ENCODE results near the gene PTPRG. TPM values are rescaled to one million over a fixed set of nuclear protein-coding genes. Genes with fewer than 3 reads are reported as not detected.

The PTPRG gene
- total and polyA plus RNA-seq, 2 donors, result 22.7 to 95.3 TPM

DNA sequence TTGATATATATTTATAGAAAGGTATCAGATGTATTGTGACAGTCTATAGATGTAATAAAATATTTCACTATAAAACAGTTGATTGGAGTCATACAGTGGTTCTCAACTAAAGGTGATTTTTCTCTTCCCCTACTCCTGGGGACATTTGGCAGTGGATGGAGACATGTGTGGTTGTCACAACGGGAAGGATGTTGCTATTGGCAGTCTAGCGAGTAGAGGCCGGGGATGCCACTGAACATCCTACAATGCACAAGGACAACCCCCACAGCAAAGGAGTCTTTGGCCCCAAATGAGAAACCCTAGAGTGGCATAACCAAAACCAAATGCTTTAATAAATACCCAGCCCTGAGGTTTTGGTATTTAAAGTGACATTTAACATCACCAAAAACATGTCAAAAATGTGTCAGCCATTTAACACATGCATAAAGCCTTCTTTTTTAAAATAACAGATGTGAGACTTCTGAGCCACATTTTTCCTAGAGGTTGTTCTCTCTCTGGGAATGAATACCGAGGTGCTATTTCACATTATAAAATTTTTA, 367.5 kb downstream of the PTPRG start:
- 85% methylated on average over 4 of the region's 4 CpGs for WGBS
- no peak for DNase-seq (ENCODE audit: extremely low spot score)
- no peak overlapping the region for H3K27ac ChIP-seq (ENCODE audit: low read depth)
- H3K4me1 ChIP-seq (ENCODE audit: insufficient read depth), result no peaks in the 10 kb centered on the region
- H3K36me3 ChIP-seq (ENCODE audit: insufficient read depth), result no peaks in the 10 kb centered on the region
- H3K4me3 ChIP-seq (ENCODE audit: low read depth, low read length), result no peak overlapping the region

DNA sequence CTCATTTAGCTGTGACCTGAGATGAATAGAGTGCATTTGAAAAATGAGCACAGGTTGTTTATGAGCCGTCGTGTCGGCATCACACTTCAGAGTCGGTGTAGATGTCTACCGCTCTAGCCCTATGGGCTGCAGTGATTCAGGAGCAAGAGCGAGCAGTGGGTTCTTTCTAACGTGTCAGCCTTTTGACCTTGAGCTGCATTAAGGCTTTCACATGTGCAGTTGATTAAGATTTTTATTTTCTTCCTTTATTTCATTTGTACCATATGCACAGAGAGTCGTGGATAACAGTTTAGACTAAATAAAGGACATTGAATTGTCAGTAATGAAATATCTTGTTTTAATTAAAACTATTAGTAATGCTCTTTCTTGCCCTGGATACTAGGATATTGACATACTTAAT, 368.2 kb downstream of the PTPRG start:
- no peaks in the 10 kb centered on the region for H3K36me3 ChIP-seq (ENCODE audit: insufficient read depth)
- no peaks in the 10 kb centered on the region for H3K4me1 ChIP-seq (ENCODE audit: insufficient read depth)
- no peak overlapping the region for H3K27ac ChIP-seq (ENCODE audit: low read depth)
- no peak for DNase-seq (ENCODE audit: extremely low spot score)
- 94% methylated on average over 8 of the region's 8 CpGs for WGBS
- H3K4me3 ChIP-seq (ENCODE audit: low read depth, low read length), result no peak overlapping the region

DNA sequence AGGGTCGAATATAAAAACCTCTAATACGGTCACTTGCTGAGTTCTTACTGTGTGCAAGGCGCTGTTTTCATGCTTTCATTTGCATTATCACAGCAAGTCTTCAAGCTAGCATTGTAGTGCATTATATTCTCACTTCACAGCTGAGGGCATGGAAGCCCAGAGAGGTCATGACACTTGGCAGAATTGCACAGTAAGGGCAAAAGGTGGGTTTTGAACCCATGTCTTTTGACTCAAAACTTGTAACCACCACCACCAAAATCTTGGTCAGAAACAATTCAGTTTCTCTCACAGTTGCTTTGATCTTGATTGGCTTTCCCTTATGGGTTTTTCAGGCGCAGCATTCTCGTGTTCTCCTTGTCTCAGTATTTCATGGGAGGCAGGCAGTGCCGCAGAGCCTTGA, 371.1 kb downstream of the PTPRG start:
- no peak for DNase-seq (ENCODE audit: extremely low spot score)
- no peak overlapping the region for H3K27ac ChIP-seq (ENCODE audit: low read depth)
- no peaks in the 10 kb centered on the region for H3K36me3 ChIP-seq (ENCODE audit: insufficient read depth)
- 92% methylated on average over 6 of the region's 6 CpGs for WGBS
- H3K4me3 ChIP-seq (ENCODE audit: low read depth, low read length), result no peak overlapping the region
- no peaks in the 10 kb centered on the region for H3K4me1 ChIP-seq (ENCODE audit: insufficient read depth)

DNA sequence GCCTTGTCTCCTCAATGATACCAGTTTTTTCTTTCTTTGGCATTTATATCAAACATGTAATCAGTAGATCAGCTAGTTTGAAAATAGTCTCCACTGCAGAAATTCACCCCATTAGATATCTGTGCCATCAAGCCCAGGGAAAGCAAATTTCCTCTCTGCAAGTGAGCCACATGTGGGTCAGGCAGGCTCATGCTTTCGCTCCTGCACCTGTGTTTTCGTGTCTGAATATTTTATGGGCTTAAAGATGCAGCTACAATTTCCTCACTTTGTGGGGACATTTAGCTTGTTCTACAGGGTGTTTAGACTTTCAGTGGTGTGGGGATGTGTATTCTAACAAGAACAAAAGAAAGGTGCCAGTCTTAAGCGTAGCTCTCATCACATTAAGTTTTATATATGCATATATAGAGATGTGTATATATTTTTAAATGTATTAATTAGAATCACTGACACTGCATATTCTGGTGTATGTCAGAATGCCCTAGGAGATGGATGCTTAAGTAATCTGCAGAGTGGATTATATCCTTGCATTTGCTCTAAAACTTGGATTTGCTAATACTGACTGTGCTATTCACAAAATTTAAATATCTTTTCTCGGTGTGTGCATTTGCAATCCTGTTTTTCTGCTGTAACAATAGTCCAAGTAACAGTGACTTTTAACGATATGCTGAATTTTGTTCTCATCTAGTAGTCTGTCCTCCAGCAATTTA, 372.6 kb downstream of the PTPRG start:
- no peaks in the 10 kb centered on the region for H3K4me1 ChIP-seq (ENCODE audit: insufficient read depth)
- no peak overlapping the region for H3K4me3 ChIP-seq (ENCODE audit: low read depth, low read length)
- no peak overlapping the region for H3K27ac ChIP-seq (ENCODE audit: low read depth)
- DNase-seq (ENCODE audit: extremely low spot score), result no peak
- WGBS, result 90% methylated on average over 5 of the region's 5 CpGs
- no peaks in the 10 kb centered on the region for H3K36me3 ChIP-seq (ENCODE audit: insufficient read depth)

DNA sequence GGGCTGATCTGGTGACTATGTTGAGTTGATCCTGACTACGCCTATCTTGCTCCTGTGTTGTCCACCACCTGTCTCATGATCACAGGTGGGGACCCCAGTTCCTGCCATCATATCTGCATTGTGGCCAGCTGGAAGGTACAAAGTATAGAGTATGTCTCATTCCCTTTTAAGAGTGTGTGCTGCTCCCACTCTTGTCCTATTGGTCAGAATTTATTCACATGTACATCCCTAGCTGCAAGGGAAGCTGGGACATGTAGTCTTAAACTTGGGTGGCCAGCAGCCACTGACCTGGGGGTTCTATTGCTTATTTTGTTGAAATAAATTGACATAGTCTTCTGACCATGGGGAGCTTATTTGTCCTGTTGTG, 373.1 kb downstream of the PTPRG start:
- 98% methylated on average over 1 of the region's 1 CpG for WGBS
- H3K4me1 ChIP-seq (ENCODE audit: insufficient read depth), result no peaks in the 10 kb centered on the region
- no peak for DNase-seq (ENCODE audit: extremely low spot score)
- H3K4me3 ChIP-seq (ENCODE audit: low read depth, low read length), result no peak overlapping the region
- H3K36me3 ChIP-seq (ENCODE audit: insufficient read depth), result no peaks in the 10 kb centered on the region
- H3K27ac ChIP-seq (ENCODE audit: low read depth), result no peak overlapping the region

DNA sequence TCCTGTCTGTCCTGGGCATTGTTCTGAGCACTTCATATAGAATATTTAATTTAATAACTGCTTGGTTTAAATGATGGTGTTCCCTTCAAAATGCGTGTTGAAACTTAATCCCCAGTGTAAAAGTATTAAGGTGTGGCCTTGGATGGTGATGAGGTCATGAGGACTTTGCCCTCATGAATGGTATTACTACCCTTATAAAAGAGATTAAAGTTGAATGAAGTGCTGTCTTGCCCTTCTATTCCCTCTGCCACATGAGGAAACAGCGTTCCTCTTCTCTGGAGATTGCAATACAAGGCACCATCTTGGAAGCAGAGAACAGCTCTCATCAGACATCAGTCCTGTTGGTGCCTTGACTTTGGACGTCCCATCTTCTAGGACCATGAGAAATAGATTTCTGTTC, 374.4 kb downstream of the PTPRG start:
- Histone ChIP-seq H3K27ac (ENCODE audit: low read depth) (no peak overlapping the region), H3K4me1 (ENCODE audit: insufficient read depth) (no peaks in the 10 kb centered on the region), H3K36me3 (ENCODE audit: insufficient read depth) (no peaks in the 10 kb centered on the region), H3K4me3 (ENCODE audit: low read depth, low read length) (no peak overlapping the region)
- whole genome bisulfite sequencing, result 95% methylated on average over 3 of the region's 3 CpGs
- no peak for DNase-seq (ENCODE audit: extremely low spot score)

DNA sequence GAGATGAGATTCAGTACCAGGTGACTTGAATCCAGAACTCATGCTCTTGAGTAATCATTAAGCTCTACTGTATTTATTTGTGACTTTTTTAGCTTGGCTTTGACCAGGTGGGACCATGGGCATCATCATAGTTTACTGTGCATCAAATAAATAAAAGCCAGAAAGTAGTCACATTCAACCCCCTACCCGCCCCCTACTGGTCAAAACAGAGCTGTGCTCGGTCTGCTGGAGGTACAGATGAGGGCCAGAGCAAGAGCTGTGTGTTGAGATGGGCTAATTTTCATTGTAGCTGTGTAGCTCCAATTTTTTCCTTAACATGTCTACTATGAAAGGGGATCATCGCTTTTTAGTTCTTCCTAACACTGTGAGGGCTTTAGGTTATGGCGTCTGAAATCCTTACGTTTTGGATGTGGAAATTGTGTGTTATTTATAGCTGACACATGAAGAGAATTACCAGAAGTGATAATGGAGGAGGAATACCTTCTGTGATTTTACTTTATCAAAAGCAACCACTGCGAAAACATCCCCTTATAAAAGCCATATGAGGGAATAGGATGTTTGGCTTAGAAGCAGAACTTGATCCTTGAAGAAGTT, 375.1 kb downstream of the PTPRG start:
- Histone ChIP-seq H3K27ac (ENCODE audit: low read depth) (no peak overlapping the region), H3K4me1 (ENCODE audit: insufficient read depth) (no peaks in the 10 kb centered on the region), H3K36me3 (ENCODE audit: insufficient read depth) (no peaks in the 10 kb centered on the region), H3K4me3 (ENCODE audit: low read depth, low read length) (no peak overlapping the region)
- WGBS, result 83% methylated on average over 6 of the region's 6 CpGs
- DNase-seq (ENCODE audit: extremely low spot score), result no peak

DNA sequence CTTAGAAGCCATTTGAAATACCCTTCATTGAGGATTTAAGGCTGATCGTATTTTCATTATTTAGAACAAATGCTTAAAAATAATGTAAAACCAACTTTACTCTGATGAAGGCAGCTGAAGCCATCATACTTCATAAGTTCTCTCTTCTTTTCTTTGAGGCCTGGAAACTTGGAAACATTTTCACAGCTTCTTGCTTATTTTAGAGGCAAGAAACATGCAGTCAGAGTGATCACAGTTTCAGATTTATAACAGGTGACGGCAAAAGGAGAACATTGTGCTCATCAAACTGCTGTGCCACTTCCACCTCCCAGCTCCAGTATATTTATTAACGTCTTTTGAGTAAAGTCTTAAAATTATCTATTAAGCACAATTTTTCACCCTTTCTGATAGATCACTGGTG, 376.1 kb downstream of the PTPRG start:
- Histone ChIP-seq H3K27ac (ENCODE audit: low read depth) (no peak overlapping the region), H3K4me3 (ENCODE audit: low read depth, low read length) (no peak overlapping the region), H3K36me3 (ENCODE audit: insufficient read depth) (no peaks in the 10 kb centered on the region), H3K4me1 (ENCODE audit: insufficient read depth) (no peaks in the 10 kb centered on the region)
- no peak for DNase-seq (ENCODE audit: extremely low spot score)
- WGBS, result 76% methylated on average over 3 of the region's 3 CpGs

DNA sequence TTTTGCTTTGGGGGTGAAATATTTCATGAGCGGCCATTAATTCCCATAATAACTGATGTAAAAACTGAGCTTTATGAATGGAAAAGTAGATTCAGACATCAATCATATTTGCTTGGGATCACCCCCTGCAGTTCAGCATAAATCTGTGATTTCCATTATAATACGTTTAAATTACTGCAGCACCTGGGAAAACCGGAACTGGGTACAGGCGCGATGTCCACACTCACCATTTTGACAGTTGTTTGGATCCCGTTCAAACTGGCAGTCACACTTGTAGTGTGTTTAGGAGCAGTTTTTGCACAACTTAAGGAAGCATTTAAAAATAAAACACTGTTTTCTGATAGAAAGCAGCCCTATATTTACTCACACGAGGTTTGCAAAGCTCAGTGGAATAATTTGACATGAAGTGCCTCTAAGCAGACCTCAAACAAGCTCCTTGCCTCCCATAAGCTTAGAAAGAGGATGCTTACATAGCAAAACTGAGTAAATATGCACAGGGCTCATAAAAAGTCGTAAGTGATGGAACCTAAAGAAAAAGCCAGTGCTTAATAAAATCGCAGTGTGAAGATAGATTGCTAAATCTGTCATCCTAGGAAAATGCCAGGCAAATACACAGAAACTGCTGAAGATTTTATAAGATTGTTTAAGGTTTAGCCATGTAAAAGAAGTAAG, 377.6 kb downstream of the PTPRG start:
- Histone ChIP-seq H3K4me3 (ENCODE audit: low read depth, low read length) (no peak overlapping the region), H3K4me1 (ENCODE audit: insufficient read depth) (no peaks in the 10 kb centered on the region), H3K36me3 (ENCODE audit: insufficient read depth) (no peaks in the 10 kb centered on the region), H3K27ac (ENCODE audit: low read depth) (no peak overlapping the region)
- WGBS, result 81% methylated on average over 9 of the region's 9 CpGs
- no peak for DNase-seq (ENCODE audit: extremely low spot score)

DNA sequence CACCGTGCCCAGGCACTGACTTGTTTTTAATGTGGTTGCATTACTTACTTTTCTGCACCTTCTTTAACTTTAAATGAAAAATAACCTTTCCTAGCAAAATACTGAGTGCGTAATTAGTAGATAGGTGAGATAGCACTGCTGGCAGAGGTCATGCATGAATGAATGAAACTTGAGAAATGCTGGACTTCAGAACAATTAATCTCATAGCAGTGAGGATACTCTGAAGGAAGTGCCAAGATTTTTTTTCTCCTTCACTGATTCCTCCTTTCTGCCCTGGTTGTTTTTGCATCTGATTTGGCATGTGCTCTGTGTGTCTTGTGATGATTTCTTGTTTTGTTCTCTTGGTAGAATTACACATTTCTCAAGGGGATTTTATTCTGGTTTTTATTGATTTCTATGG, 378.9 kb downstream of the PTPRG start:
- WGBS, result 93% methylated on average over 2 of the region's 2 CpGs

DNA sequence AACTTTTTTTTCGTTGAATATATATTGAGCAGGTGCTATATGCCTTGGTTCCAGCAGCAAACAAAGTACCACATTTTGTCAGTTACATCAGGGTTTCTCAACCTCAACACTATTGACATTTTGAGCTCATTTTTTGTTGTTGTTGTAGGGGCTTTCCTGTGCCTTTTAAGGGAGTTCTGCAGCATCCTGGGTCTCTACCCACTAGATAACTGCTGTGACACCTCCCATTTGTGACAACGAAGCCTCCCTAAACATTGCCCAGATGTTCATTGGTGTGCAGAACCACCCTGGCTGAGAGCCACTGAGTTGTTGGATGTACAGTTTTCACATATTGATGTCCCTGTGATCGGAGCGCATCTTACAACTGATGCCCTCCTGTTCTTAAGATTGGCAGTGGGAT, 382.6 kb downstream of the PTPRG start:
- no peak overlapping the region for H3K27ac ChIP-seq (ENCODE audit: low read depth)
- 96% methylated on average over 4 of the region's 4 CpGs for WGBS
- peaks cover 2% of the 10 kb centered on the region for H3K4me1 ChIP-seq (ENCODE audit: insufficient read depth)
- H3K4me3 ChIP-seq (ENCODE audit: low read depth, low read length), result no peak overlapping the region
- no peak for DNase-seq (ENCODE audit: extremely low spot score)
- no peaks in the 10 kb centered on the region for H3K36me3 ChIP-seq (ENCODE audit: insufficient read depth)

More for the DNA sequence above, 378.9 kb downstream of the PTPRG start:
- Histone ChIP-seq H3K36me3 (ENCODE audit: insufficient read depth) (no peaks in the 10 kb centered on the region), H3K27ac (ENCODE audit: low read depth) (no peak overlapping the region), H3K4me1 (ENCODE audit: insufficient read depth) (no peaks in the 10 kb centered on the region), H3K4me3 (ENCODE audit: low read depth, low read length) (no peak overlapping the region)
- DNase-seq (ENCODE audit: extremely low spot score), result no peak

DNA sequence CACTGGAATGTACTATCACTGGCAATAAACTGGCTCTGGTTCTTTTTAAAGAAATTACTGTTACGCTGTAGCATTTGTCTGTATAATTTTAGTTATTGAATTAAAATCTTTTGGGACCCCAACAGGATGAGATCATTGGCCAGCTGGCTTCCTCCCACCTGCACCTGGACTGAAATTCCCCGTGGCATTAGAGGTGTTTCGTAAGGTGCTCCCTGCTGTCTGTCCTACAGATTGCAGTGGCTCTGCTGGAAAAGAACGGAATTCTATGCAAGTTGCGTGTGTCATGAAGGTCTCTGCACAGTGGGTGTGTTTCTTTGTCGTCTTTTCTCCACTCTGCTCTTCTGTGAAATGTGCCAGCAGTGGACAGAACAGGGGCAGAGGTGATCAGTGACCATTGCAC, 383.4 kb downstream of the PTPRG start:
- no peaks in the 10 kb centered on the region for H3K36me3 ChIP-seq (ENCODE audit: insufficient read depth)
- no peak overlapping the region for H3K4me3 ChIP-seq (ENCODE audit: low read depth, low read length)
- H3K4me1 ChIP-seq (ENCODE audit: insufficient read depth), result peaks cover 2% of the 10 kb centered on the region
- DNase-seq (ENCODE audit: extremely low spot score), result no peak
- WGBS, result 85% methylated on average over 6 of the region's 6 CpGs
- no peak overlapping the region for H3K27ac ChIP-seq (ENCODE audit: low read depth)

DNA sequence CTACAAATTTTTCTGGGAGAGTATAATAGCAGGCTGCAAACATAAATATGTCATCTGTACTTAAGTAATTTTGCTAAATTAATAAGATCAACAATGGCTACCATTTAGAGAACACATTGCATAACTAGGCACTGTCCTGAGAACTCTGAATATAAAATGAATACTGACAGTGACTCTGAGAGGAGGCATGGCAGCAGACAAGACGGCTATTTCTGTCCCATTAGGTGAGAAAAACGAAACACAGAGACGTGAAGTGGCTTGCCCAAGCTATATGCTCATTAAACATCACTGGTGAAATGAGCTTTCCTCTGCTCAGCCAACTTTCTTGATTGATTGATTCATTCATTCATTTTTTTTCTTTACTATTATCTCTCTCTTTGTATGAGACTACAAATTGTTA, 384.3 kb downstream of the PTPRG start:
- WGBS, result 63% methylated on average over 3 of the region's 3 CpGs
- no peak for DNase-seq (ENCODE audit: extremely low spot score)
- Histone ChIP-seq H3K36me3 (ENCODE audit: insufficient read depth) (no peaks in the 10 kb centered on the region), H3K27ac (ENCODE audit: low read depth) (no peak overlapping the region), H3K4me3 (ENCODE audit: low read depth, low read length) (no peak overlapping the region), H3K4me1 (ENCODE audit: insufficient read depth) (peaks cover 2% of the 10 kb centered on the region)
